Kidney capillary endothelial cell (primary cell): ENCODE measurements around the gene GKAP1.
"Not testable (repeated sequence)": the region's sequence is repeated elsewhere in the genome, so short reads cannot be mapped to it uniquely, and the experiment has no call there.

Source experiments
- DNase-seq: peaks from one replicate; pipeline ENCODE4 v3.0.0-alpha.2; 2018; ENCODE audit warnings: low spot score

GKAP1 gene

DNA sequence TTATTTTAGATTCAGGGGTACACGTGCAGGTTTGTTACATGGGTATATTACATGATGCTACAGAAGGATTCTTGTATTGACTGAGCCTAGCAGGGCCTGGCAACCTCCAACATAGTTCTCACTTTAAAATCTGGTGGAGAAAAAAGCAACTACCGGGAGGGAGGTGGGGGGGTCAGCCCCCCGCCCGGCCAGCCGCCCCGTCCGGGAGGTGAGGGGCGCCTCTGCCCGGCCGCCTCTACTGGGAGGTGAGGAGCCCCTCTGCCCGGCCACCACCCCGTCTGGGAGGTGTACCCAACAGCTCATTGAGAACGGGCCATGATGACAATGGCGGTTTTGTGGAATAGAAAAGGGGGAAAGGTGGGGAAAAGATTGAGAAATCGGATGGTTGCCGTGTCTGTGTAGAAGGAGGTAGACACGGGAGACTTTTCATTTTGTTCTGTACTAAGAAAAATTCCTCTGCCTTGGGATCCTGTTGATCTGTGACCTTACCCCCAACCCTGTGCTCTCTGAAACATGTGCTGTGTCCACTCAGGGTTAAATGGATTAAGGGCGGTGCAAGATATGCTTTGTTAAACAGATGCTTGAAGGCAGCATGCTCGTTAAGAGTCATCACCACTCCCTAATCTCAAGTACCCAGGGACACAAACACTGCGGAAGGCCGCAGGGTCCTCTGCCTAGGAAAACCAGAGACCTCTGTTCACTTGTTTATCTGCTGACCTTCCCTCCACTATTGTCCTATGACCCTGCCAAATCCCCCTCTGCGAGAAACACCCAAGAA, 88.8 kb downstream of the GKAP1 start:
- not testable (repeated sequence) for DNase-seq

DNA sequence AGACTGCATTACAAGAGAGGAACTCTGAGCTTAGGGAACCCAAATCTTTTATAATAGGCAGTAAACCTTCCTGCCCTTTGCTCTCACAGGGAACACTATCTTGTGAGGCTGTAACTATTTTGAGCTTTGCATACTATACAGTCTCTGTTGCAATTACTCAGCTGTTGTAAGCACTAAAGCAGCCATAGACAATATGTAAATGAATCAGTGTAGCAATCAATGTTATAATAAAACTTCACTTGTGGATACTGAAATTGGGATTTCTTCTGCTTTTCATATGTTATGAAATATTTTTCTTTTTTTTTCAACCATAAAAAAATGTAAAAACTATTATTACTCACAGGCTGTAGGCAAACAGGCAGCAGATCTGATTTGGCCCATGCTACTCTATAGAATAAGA, 93.1 kb downstream of the GKAP1 start:
- no peak for DNase-seq

DNA sequence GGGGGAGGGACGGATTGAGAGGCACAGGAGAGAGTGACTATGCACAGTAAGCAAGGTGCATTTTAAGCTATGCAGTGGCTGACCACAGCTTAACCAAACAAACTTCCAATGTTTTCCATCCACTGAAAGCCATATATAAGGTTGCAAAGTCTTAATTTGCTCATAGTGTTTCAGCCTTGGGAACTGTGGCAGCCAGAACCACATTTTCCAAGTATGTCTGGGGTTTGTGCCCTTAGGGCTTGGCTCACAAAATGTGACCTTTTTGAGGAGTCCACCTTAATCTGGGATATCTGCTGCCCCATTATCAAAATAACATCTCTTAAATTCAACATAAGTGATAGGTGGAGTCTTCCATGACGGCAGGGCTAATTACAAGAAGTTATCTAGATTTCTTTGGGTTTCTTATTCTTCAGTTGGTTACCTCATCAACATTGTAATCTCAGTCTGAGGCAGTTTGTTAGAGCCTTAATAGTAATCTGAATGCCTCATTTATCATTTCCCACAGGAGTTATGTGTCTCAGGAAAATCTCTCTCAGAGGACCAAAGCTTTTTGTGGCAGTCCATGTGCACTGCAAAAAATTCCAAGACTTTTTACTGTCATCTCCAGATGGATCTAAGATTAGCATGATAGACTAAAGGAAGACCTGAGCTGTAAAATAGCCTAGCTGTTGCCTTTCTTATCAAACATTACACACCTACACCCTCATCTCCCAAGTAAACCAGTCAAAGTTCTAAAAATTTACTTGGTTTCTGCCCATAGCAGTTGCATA, 94.7 kb downstream of the GKAP1 start:
- no peak for DNase-seq

DNA sequence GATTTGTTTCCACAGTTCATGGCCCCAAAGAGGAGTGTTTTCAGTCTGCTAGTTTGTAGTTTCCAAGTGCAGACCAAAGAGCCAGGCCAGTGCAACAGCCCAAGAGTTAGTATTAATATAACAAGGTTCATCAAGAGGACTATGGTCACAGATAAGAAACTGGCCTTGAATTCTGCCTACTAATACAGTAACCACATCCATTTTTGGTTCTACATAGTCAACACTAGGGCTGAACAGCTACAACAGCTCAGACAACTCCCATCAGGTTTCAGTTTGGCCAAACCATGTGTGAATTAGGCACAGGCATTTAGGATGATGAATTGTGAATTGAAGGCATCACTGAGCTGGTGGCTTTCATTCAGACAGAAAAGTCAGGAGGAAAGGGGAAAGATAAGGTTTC, 96.1 kb downstream of the GKAP1 start:
- no peak for DNase-seq

DNA sequence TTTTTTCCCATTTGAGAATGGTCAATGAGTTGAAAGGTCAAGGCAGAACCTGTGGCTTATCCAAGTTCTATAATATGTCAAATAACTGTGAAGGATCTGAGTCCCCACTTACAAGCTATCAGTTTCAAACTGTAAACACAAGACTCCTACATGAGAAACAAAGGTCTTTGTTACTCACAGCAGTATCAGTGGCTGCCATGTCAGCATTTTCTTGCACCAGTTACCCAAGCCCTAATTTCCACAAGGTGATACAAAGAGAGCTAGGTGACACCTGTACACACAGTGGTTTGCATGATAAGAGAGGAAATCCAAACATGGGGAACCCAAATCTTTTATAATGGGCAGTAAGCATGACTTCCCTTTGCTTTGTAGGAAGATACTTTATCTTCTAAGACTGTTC, 101.8 kb downstream of the GKAP1 start:
- no peak for DNase-seq

DNA sequence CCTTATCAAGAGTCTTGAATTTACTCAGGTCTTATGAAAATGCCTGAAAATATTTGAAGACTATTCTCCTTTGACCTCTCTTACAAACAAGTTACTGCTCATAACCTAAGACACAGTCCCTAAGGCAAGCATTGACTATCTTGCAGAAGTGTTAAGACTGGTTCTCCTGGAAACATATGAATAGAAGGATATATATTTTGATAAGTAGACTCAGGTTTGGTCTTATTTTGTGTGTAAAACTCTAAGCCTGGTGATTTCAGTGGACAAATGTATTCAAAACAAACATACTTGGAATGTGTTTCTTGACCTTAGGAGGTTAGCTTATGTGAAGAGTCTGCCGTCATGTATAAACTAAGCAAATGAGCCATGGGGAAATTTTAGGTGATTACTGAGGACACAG, 102.3 kb downstream of the GKAP1 start:
- DNase-seq: no peak

DNA sequence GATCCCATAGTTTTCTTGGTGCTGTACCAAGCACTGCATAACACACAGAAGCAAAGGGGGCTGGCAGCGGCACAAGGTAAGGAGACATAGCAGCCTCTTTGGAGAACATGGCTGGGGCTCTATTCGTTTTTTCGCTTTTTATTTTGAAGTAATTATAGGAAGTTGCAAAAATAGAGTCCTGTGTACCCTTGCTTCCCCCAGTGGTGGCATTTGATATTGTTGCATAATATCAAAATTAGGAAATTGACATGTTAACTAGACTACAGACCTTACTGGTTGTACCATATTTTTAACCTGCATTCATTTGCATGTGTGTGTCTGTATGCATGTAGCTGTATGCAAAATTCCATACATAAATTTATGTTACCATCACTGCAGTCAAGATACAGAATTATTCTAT, 103.2 kb downstream of the GKAP1 start:
- DNase-seq: no peak

DNA sequence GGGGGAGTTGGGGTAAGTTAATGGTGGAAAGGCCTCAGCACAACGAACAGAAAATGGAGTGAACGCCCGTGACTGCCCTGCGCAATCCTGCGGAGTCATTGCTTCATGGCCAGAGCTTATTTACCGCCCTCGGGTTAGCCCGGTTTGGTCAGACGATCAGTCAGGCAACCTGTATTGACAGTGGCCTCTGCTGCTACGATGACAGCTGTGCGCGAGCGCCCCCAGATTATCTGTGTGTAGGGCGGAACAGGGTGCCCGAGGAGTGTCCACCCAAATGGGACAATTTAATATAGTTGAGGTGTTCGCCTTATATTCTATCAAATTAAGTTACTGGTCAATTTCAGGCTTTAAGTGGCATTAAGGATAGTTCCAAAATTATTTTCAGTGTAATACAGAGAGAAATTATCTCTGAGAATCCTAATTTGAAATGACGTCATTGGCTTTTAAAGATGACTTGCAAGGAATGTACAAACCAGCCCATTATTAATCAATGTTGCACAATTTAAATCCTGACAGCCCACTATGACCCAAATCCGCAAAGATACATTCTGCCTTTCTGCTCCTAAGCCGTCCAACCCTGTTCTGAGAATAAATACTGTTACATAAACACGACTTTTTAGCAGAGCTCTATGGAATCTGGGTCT, 108.9 kb downstream of the GKAP1 start:
- peak; percentile 32 for DNase-seq

DNA sequence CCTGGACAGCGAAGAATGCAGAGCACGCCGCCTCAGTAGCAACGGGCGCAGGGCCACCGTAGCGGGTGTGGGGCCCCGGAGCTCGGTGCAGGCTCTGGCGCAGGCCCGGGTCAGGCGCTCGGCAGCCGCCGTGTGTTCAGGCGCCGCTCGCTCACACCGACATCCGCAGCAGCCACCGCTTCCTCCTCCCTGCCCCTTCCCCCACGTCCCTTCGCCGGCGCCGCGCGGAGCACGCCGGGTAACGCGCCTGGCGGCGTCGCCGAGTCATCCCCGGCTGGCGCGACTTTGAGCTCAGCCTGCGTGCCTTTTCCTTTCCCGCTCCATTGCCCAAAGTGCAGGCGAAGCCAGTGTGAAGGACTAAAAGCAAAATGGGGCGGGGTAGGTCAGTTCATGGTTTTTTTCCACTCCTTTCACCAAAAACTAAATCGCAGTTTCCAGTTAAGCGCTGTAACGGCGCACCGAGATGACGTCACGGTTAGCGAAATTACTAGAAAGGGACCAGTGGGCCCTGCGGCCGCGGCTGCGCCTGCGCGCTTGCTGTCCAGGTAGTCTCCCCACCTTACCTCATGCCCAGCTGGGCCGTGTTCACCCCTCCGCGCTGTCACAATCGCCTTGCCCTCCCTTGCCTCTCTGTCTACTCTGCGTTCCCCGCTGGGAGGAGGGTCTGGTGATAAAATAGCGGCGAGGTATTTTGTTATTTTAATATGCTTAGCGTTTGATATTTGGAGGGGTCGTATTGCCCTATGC, 109.6 kb downstream of the GKAP1 start, which contains the start of gene UBQLN1:
Gene UBQLN1 (minus strand): TSS at position 191 of the 747 bp plus-strand sequence. CDS start 279 bp downstream, outside the sequence.
- DNase-seq: peak; percentile 88

DNA sequence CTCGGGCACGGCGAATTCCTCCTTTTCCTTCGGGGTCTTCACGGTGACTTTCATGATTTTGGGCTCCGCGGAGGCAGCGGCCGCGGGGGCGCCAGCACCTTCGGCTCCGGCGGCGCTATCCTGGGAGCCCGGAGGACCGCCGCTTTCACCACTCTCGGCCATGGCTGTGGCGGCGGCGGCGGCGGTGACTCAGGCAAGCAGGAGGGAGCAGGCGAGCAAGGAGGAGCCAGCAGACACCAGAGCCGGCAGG, 110.1 kb downstream of the GKAP1 start:
- no peak for DNase-seq

DNA sequence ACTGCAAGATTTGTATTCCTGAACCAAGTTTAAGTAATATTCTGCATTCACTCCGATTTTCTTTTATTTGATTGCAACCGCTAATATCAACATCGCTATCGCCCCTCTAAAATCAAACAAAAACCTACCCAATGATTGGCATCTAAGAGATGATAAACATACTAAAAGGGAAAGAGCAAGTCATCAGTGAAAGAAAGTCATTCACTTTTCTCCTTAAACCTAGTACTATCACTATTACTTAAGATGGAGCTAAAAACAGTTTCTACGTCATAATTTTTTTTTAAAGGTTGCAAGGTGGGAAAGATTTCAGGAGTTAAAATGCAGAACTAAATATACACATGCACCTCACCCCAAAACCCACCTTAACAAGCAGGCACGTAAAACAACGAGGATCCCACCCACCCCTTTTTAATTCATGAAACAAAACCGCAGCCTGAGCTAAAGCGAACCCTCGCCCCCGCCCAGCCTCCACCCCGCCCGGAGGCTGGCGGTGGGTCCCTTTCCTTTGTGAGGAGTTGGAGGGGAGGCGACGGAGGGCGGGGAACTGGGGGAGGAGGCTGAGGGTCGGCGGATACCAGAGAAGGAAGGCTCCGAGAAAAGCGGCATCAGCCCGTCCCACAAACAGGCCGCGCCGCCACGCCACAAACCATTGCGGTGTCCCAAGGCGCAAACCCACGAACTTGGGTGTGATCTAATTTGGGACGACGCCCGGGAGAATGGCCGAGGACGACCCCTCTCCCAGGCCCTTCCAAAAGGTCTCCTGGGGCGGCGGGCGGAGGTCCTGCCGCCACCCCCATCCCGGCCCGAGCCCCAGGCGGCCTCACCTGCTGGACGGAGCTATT, 110.7 kb downstream of the GKAP1 start:
- DNase-seq: peak; percentile 28

DNA sequence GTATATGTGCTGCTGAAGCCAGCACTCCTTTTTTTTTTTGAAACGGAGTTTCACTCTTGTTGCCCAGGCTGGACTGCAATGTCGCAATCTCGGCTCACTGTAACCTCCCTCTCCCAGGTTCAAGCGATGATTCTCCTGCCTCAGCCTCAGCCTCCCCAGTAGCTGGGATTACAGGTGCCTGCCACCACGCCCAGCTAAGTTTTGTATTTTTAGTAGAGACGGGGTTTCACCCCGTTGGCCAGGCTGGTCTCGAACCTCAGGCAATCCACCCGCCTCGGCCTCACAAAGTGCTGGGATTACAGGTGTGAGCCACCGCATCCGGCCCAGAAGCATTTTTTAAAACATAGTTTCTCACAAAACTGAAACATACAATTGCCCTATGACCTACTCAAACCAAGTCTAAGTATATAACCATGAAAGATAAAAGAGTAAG, 112.3 kb downstream of the GKAP1 start:
- DNase-seq: not testable (repeated sequence)

DNA sequence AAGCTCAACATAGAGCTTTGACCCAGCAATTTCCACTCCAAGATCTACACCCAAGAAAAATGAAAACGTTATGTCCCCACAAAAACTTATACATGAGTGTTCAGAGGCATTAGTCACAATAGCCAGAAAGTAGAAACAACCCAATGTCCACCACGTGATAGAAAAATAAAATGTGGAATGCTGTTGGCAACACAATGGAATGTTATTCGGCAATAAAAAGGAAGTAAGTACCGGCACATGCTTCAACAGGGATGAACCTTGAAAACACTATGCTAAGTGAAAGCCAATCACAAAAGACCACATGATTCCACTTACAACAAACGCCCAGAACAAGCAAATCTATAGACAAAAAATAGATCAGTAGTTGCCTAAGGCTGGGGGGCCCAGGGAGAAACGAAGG, 115.8 kb downstream of the GKAP1 start:
- DNase-seq: no peak

DNA sequence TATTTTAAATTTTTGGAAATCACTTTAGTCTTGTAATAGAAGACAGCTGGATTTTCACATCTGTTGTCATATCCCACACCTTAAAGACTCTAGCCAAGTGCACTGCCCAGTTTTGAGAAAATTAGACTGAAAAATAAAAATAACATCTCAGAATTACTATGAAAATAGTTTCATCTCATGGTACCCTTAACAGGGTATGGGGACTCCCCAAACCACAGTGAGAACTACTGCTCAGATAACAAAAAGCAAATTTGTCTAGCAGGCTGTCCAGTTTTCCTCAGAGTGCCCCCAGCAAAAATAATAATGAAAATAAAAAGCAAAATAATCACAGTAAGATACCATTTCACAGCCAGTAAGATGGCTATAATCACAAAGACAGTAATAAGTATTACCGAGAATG, 116.3 kb downstream of the GKAP1 start:
- DNase-seq: no peak

DNA sequence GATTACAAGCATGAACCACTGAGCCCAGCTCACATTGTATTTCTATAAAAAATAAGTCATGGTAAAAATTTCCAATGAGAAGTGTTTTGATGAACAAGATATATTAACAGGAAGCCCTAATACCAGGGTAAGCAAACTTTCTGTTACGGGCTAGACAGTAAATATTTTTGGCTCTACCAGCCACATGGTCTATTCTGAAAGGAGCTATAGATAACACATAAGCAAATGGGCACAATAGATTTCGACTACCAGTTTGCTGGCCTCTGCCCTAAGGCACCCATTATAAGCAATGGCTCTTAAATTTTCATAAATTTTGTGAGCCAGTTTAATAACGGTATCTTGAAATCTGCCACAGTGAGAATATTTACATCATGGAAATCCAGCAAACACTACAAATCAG, 118.0 kb downstream of the GKAP1 start:
- DNase-seq: no peak

DNA sequence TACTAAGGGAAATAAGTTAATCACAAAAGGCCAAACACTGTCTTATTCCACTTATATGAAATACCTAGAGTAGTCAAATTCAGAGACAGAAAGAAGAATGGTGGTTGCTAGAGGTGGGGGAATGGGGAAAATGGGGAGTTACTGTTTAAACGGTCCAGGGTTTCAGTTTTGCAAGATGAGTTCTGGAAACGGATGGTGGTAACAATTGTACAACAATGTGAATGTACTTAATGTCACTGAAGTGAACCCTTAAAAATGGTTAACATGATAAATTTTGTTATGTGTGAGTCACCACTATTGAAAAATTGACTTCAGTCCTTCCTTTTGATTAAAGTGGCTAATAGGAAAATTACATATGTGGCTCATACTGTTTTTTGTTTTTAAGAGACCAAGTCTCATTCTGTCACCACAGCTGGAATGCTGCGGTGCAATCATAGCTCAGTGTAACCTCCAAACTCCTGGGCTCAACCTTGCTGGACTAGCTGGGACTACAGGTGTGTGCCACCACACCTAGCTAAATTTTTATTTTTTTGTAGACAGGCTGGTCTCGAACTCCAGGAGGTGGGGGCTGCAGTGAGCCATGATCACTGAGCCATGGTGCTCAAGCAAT, 118.5 kb downstream of the GKAP1 start:
- DNase-seq: no peak

DNA sequence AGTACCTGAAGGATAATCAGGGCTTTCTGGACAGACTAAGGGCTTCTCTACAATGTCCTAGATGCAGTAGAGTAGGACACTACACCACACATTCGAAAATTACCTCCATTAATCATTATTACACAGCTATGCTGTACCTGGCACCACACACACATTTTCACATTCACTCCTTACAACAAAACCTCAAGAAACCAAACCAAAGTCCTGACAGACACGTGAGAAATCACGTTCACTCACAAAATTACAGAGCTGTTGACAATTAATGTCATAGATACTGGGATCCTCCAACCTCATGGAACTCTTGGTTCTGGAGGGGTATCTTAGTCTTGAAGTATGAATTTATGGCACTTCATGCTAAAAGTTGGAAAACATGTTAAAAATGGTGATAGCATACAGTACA, 126.1 kb downstream of the GKAP1 start:
- no peak for DNase-seq
